ENCODE results near the gene PLA2G4A.

PLA2G4A gene

DNA sequence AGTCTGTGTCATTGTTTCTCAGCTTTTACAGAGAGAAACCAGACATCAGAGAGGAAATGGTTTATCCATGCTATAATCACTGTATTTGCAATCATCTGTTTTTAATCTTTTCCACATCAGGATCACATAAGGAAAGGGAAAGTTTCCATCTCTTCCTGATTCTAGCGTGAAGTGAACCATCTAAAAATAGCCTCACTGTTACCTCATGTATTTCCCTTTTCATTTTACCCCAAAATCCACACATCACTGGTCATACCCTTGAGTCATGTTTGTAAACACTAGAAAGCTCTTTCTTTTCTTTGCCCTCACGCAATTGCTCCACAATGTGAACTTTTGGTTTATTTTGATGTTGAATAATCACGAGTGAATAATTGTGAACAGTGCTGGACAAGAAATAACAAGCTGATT lies 146.0 kb downstream of the PLA2G4A start:
- no peak for DNase-seq (ENCODE audit: low read depth in 4 of 4, low spot score in 1 of 4)

DNA sequence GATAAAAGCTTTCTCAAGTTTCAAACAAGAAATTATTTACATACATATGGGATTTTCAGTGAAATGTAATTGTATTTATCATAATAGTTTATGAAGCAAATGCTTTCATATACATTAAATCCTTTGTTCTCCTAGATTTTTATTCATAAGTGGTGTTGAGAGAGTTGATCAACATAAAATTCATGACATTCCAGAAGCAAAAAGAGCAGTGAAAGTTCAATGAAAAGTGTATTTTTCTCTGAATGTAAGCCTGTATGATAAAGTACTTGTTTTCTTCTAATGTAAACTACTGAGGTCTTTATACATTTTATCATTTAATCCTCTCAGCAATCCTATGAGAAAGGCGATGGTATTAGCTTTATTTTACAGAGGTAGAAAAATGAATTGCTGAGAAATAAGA lies 146.5 kb downstream of the PLA2G4A start:
- no peak for DNase-seq (ENCODE audit: low read depth in 4 of 4, low spot score in 1 of 4)

DNA sequence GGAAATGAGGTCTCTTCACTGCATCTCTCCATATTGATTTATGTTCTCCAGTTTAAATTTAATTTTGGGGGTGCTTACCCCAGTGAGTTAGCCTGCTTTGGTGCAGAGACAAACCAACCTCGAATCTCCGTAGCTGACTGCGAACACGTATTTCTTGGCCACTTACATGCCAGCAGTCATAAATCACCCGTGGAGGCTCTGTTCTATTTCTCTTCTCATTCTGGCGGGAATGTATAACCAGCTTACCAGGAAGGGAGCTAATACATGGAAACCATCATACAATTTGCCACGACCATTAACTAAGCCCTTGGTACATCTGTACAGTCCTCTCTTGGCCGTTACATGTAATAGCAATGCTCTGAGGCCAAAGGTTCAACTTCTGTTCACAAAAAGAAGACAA lies 148.0 kb downstream of the PLA2G4A start:
- no peak for DNase-seq (ENCODE audit: low read depth in 4 of 4, low spot score in 1 of 4)

DNA sequence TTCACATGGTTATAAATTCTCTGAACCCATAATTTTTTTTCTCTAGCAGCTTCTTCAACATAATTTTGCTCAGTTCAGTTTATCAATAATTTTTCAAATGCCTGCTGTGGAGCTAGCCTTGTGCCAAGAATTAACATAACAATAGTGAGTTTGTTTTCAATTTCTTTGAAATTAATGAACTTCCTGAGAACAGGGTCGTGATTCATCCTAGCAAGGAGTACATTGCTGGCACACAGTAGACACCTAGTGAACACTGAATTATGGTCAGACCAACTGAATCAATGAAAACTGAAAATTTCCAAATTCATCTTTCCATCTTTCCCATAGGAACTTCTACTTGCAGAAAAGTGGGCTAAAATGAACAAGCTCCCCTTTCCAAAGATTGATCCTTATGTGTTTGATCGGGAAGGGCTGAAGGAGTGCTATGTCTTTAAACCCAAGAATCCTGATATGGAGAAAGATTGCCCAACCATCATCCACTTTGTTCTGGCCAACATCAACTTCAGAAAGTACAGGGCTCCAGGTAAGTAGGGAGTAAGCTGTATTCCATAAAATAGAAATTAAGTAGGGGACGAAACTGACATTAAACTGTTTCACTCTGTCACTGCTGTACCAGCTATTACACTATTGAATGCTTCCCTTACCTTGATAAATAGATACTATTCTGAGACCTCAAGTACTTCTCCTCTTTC lies 148.7 kb downstream of the PLA2G4A start:
- DNase-seq (ENCODE audit: low read depth in 4 of 4, low spot score in 1 of 4), result no peak

DNA sequence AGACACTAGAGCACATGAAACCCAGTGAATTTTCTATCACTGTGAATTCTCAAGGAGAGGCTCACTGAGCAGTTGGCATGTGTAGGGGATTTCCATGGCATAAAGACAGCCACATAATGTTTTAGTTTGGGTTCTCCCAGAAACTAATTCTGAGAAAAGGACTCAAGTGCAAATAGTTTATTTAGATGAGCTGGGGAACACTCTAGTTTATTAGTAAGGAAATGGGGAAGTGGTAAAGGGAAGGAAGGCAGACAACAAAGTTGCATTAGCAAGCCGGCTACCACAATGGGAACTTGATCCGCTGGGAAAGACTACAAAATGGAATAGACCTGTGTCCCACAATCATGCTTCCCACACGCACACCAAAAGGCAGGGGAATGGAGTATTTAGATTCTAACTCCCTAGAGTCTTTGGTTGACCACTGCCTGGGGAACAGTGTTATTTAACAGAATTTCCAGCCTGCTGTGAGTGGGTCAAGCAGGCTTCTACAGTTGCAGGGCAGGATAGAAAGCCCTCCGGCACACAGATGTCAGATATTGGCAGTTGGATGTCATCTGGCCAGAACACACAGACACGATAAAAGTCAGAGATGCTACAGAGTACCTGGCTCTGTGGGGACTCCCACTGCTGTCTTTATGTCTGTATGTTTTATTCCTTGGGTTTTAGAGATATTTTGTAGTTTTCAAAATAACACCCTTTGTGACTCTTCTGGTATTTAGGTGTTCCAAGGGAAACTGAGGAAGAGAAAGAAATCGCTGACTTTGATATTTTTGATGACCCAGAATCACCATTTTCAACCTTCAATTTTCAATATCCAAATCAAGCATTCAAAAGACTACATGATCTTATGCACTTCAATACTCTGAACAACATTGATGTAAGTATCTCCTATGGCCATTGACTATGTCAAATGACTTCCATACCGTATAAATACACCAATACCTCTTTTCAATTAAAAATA lies 150.1 kb downstream of the PLA2G4A start:
- no peak for DNase-seq (ENCODE audit: low read depth in 4 of 4, low spot score in 1 of 4)

DNA sequence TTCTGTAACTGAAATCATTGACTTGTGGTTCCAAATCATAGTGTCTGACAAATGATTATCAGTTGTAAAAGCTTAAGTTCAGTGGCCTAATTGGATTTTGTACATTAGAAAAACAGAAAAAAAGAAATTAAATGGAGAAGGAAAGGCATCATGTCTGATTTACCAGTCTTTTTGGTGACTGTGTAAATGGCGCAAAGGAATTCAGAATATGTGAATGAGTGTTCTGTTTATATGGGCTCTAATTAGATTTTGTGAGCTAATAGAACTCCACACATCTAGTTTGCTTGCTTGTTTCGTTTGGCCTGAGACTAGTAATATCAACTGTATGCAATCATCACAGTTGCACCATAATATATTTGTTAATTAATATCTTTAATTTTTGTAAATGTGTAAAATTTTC lies 151.7 kb downstream of the PLA2G4A start:
- DNase-seq (ENCODE audit: low read depth in 4 of 4, low spot score in 1 of 4), result no peak

DNA sequence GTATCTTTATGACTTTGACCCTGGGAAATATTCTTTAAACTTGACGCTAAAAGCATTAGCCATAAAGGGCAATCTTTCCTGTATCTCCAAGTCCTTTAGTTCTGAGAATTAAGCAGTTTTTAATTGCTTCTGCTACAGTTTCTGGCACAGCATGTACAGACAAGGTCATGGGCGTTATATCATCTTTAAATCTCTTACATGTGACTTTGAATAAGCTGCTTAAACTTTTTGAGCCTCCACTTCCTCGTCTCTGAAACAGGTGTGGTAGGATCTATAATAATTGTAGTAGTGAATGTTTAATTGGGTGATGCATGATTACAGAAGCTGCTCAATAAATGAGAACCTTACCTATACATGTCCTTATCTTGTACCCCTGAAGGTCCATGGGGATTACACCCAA lies 153.4 kb downstream of the PLA2G4A start:
- no peak for DNase-seq (ENCODE audit: low read depth in 4 of 4, low spot score in 1 of 4)

DNA sequence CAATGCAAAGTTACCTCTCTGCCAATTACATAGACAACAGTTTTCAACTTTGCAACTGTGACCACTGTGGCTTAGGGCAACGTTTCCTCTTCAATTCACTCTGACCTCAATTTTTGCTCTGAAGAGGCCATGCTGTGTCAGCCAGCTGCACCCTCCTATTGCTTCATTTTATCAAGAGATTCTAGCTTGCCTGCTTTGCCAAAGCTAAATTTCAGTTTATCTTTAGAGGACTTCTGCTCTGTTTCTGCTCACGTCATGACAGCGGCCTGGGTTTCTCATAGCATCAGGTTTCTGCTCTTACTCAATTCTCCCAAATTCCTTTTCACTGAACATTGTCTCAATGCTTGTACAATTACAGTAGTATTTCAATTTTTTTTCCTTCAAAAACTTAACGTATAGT lies 154.6 kb downstream of the PLA2G4A start:
- DNase-seq (ENCODE audit: low read depth in 4 of 4, low spot score in 1 of 4), result no peak

DNA sequence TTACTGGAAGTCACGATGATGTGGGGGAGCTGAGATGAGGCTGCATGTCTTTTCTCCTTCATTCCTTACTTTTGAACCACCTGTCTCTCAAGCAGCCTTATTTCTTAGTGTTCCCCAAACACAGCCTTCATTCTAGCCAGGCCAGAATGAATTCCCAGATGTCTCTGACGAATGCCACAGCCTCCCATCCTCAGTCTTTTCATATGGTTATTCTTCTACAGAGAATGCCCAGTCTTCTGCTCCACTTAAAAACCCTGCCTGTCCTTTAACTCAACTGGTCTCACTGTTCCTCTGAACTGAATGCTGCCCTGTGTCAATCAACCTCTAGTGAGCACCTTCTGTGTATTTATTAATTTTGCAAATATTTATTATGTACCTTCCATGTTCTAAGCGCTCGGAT lies 156.2 kb downstream of the PLA2G4A start:
- no peak for DNase-seq (ENCODE audit: low read depth in 4 of 4, low spot score in 1 of 4)

DNA sequence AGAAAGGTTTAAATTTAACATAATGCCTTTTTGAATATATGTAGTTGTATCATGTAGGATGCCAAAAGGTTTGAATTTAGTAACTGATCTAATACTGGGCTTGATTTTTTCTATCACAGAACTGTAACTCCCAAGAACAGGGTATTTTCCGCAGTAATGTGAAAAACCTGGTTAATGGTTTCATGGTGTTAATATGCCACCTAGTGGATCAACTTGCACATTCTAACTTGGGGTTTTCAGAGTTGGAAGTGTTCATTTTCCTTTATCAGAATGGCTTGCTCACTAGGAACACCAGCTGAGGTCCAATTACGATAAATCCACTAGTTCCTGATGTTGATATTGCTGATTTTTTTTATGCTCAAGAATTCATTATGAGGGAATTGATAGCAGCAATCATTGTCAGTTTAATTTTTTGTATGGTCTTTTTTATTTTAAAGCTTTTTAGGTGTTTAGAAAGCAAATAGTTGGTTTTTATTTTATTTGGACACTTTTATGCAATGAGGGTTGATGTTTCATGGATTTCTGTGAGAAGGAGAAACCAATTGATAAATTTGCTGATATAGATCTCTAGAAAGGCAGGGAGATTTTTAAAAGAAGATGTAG lies 157.2 kb downstream of the PLA2G4A start:
- no peak for DNase-seq (ENCODE audit: low read depth in 4 of 4, low spot score in 1 of 4)

DNA sequence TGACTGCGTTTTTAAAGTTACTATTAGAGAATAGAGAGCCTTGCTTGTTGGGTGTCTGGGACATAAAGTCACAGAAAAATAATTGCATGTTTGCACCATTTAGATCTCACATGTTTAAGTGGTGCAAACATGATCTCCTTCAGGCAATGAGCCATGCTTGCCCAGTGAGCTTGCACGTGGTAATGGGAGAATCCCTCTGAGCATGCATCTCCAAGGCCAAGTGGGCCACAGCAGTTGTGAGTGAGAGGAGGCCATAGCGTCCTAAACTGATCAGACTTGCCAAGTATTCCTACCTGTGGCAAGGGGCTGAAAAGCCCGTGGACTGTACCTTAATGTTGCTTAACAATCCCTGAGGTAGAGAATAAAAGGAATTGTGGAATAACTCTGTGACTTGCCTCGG lies 158.3 kb downstream of the PLA2G4A start:
- DNase-seq (ENCODE audit: low read depth in 4 of 4, low spot score in 1 of 4), result no peak

DNA sequence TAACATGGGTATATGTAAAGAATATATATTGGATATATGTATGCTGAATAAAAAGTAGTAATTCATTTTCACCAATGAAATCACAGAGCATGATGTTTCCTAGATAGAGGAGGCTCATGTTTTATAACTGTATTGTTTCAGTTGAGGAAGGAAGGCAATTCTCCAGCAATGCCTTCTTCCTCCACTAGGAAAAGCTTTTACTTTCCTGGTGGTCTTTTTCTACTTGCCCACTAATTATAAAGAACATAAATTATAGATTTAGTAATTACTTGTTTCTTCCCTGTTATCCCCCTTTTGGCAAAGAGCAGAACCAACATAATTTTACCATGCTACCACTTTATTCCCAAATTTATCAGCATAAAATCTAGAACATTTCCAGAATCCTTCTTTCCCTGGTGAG lies 159.0 kb downstream of the PLA2G4A start:
- DNase-seq (ENCODE audit: low read depth in 4 of 4, low spot score in 1 of 4), result no peak

DNA sequence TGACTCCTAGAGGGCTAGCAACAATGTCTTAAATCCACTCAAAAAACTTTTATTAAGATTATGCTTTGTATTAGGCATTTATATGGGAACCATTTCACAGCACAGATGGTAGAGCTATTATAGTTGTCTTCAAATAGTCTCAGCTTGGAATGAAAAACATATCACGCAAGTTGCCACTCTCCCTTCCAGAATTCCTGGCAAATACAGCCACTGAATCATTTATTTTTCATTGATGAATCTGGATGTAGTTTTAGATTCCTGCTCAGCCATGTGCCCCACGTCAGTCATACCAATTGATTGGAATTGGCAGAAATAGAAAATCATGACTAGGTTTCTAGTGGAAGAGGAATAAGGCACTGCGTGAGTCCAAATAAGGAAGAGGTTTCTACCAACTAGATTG lies 165.2 kb downstream of the PLA2G4A start:
- no peak for DNase-seq (ENCODE audit: low read depth in 4 of 4, low spot score in 1 of 4)

DNA sequence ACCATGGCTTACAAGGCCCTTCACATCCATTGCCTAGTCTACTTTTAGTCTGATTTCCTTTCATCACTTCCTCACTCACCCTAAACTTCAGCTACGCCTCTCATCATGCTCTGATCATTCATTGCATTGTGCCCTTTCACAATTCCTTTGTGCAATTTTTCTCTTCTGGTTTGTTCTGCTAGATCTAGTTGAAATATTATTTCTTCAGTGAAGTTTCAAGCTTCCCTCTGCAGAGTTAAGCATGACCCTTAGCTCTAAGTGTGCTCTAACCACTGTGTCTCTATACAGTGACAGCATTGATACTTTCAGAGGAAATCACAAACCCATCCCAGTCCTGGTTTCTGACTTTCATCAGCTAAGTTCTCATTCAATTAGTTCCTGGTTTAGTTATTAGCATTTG lies 166.1 kb downstream of the PLA2G4A start:
- DNase-seq (ENCODE audit: low read depth in 4 of 4, low spot score in 1 of 4), result no peak

DNA sequence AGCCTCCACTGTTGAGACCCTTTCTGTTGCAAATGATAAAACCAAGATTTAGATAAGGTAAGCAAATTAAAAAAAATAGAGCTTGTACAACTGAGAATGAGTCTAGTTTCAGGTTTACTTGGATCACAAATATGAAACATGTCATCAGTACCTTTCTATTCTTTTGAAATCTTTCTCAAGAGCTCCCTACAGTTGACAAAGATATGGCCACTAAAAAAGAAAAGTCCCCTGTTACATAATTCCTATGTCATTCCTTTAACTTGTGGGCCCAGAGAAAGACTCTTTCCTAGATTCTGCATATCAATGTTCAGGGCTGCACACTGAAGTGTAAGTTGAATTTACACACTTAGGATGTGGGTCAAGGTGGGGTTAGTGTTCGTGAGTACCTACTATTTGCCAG lies 168.1 kb downstream of the PLA2G4A start:
- DNase-seq (ENCODE audit: low read depth in 4 of 4, low spot score in 1 of 4), result no peak

DNA sequence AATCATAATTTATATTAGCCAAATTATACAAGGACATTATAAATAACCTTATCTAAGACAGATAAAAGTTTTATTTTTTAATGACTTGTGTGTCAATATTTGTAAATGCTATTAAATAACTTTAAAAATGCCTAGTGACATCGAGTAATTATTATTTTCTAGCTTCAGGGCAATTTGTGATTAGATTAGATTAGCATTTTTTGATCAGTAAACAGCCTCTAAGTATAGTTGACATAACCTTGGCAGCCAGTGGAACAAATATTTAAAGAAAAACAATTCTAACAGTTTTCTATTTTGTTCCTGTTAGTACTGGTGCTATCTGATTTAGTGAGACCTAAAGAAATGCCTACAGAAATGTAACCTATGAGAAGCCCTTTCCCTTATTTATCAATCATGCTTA lies 169.1 kb downstream of the PLA2G4A start:
- no peak for DNase-seq (ENCODE audit: low read depth in 4 of 4, low spot score in 1 of 4)

DNA sequence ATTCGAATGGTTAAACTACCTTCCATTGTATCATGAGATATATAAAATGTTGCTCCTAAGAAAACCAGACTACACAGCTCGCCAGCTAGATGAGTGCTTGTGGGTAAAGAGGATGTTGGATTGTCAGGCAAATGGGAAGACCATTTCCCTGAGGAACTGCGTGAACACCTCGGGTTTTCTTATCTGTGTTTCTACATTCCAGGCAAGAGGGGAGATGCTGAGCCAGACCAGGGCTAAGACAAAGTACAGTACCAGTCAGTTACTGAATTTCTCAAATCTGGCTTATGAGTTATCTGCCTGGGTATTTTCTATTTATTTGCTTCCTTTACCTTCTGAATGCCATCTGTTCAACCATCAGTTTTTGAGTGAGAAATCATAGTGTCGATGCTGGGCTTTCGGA lies 170.8 kb downstream of the PLA2G4A start:
- DNase-seq (ENCODE audit: low read depth in 4 of 4, low spot score in 1 of 4), result no peak

DNA sequence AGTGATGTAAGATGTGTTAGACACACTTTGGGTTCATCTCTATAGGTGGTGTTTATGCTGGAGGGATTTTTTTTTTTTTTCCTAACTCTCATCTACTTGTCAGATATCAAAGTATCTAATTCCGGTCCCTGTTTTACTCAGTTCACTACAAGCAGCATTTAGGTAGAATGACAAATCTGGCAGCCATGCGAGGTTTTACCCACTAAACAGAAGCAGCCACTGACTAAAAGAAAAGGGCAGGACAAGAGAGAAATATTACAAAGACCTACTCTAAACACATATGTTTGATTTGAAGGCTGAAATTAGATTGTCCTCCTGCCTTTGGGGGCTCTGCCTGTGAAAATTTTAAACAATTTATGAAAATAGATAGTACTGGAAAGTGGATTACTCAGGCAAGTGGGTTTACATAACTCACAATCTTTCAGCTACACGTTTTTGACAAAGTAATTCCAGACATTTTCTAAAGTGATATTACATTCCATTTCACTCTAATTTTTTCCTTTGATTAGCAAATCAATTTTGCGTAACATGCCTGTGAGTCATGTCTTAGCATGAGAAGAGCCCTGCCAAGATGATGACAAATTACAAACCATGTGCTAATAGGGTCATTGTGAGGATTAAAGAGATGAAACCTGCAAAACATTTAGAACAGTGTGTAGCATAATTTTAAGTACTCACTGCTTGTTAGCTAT lies 172.6 kb downstream of the PLA2G4A start:
- DNase-seq (ENCODE audit: low read depth in 4 of 4, low spot score in 1 of 4), result no peak

DNA sequence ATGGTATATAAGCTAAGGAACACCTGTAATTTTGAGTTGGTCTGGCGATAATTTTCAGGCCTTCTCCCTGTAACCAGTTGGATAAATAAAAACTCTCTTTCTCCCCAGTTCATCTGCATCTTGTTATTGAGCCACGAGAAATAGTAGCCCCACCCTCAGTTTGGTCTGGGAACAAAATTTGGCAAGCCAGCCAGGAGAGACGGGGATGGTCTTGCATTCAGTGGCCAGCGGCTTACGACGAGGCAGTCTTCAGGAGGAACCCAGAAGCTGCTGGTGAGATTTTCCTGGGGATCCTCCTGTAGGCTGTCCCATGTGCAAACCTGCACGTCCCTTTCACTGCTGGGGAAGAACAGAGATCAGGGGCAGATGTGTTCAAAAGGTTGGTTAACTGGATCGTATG lies 174.6 kb downstream of the PLA2G4A start:
- no peak for DNase-seq (ENCODE audit: low read depth in 4 of 4, low spot score in 1 of 4)

DNA sequence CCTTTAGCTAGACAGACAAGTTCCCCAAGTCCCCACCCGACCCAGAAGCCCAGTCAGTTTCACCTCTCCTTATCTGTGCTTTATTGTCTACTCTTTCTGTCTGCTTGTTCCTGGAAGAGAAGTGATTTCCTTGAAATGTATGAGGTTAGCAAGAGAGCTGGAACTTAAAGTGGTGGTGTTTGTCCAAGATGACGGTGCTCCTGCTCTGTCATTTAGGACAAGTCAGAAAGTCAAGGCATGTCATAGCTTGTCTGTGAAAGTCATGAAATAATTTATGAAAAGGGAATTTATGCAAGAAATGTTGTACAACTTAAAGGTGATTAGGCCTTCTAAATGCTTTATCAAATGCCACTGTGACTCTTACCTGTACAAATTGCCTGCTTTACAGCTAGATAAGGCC lies 178.1 kb downstream of the PLA2G4A start:
- no peak for DNase-seq (ENCODE audit: low read depth in 4 of 4, low spot score in 1 of 4)

DNA sequence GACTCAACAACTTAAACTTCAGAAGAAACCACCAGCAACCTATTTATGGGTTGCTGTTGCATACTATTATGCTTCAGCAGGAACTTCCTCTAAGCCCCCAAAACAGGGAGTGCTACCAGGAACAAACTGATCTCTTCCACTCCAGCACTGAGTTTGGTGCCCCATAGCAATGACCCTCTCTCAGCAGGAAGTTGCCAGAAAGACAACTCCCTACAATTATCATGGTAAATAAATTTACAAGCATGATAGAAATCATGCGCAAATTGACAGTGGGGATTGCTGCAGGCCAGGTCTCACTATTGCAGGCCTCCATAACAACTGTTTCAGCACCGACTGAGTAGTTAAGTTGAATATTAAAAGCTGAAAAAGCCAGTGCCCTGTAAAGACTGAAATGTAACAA lies 180.6 kb downstream of the PLA2G4A start:
- no peak for DNase-seq (ENCODE audit: low read depth in 4 of 4, low spot score in 1 of 4)
